Activated CD4-positive, alpha-beta T cell treated with anti-CD3 and anti-CD28 coated beads, Interleukin-2, amount 50 U/mL, for 1 hour (primary cell): Measurements from ENCODE around the gene PPP1R9B.

Source experiments
- DNase-seq: peaks from one replicate; pipeline ENCODE4 v3.0.0-alpha.2; 2020

PPP1R9B gene

GRCh38 chr17:50150354-50151040 is at the start of gene PPP1R9B:
PPP1R9B (minus strand) TSS chr17:50150677; CDS start chr17:50150513, 164 bp downstream.
- DNase-seq = no peak

GRCh38 chr17:50199803-50200456 is 49.5 kb upstream of the PPP1R9B start:
- DNase-seq = peak; percentile 74

- DNase-seq = no peak
Observed at GRCh38 chr17:50199211-50199802, 48.8 kb upstream of the PPP1R9B start.

- peak; percentile 65 for DNase-seq
Observed at GRCh38 chr17:50198026-50198669, 47.7 kb upstream of the PPP1R9B start.

- no peak for DNase-seq
Observed at GRCh38 chr17:50196826-50197225, 46.3 kb upstream of the PPP1R9B start.

GRCh38 chr17:50196036-50196435 is 45.6 kb upstream of the PPP1R9B start:
- DNase-seq = no peak

GRCh38 chr17:50194934-50195865 is 44.7 kb upstream of the PPP1R9B start:
- DNase-seq = no peak

- DNase-seq = no peak
Observed at GRCh38 chr17:50194140-50194933, 43.9 kb upstream of the PPP1R9B start.

GRCh38 chr17:50192618-50193291 is 42.3 kb upstream of the PPP1R9B start:
- DNase-seq = no peak

- no peak for DNase-seq
Observed at GRCh38 chr17:50192144-50192617, 41.7 kb upstream of the PPP1R9B start.

GRCh38 chr17:50191359-50192143 is 41.1 kb upstream of the PPP1R9B start:
- DNase-seq = no peak

GRCh38 chr17:50190603-50191358 is 40.3 kb upstream of the PPP1R9B start:
- no peak for DNase-seq

- DNase-seq = no peak
Observed at GRCh38 chr17:50190293-50190602, 39.8 kb upstream of the PPP1R9B start.

- DNase-seq = no peak
Observed at GRCh38 chr17:50189550-50190292, 39.2 kb upstream of the PPP1R9B start.

- DNase-seq = no peak
Observed at GRCh38 chr17:50188921-50189549, 38.6 kb upstream of the PPP1R9B start.

GRCh38 chr17:50188531-50188920 is 38.0 kb upstream of the PPP1R9B start:
- no peak for DNase-seq

- no peak for DNase-seq
Observed at GRCh38 chr17:50187751-50188530, 37.5 kb upstream of the PPP1R9B start.

GRCh38 chr17:50187394-50187725 is 36.9 kb upstream of the PPP1R9B start:
- DNase-seq = no peak
